Body of pancreas (tissue), 4 donors: ENCODE results near the gene KCP. TPM values are rescaled to one million over a fixed set of nuclear protein-coding genes. Genes with fewer than 3 reads are reported as not detected.
A peak's percentile ranks its signal among the peaks of the same experiment; 100 is the strongest.

ENCODE experiments used
- ATAC-seq: fragments of 150-250 bp; one replicate; pipeline ENCODE4 v1.9.1; 2016
- DNase-seq, 4 donors: peaks; one replicate each; pipeline ENCODE4 v3.0.0-alpha.2; 2019
- H3K27ac ChIP-seq, 4 donors: fragments of 200-600 bp; sonication (generic); 1 replicate in 3 of 4; 2 replicates in 1 of 4; pipeline versions ENCODE4 v1.5.1 to v1.6.1; 2016 to 2019; ENCODE audit warnings: mild to moderate bottlenecking in 1 of 4, mixed read lengths in 1 of 4, moderate library complexity in 1 of 4
- H3K27me3 ChIP-seq, 2 donors: fragments of 200-600 bp; sonication (generic); one replicate each; pipeline ENCODE4 v1.6.0; 2016; ENCODE audit warnings: mild to moderate bottlenecking in 1 of 2
- H3K36me3 ChIP-seq, 2 donors: fragments of 200-600 bp; sonication (generic); replicated peaks in 1 of 2; 2 replicates each; pipeline ENCODE4 v1.5.1; 2016; ENCODE audit warnings: low read depth in 2 of 2; ENCODE audit not compliant: insufficient read depth in 1 of 2
- H3K4me1 ChIP-seq: fragments of 200-600 bp; sonication (generic); one replicate; pipeline ENCODE4 v1.6.0; 2016
- H3K4me3 ChIP-seq, 2 donors: fragments of 200-600 bp; sonication (generic); 1 replicate in 1 of 2; 2 replicates in 1 of 2; pipeline ENCODE4 v1.5.1; 2016 to 2019
- H3K9me3 ChIP-seq, 3 donors: fragments of 200-600 bp; sonication (generic); 1 replicate in 2 of 3; 2 replicates in 1 of 3; pipeline ENCODE4 v1.5.1; 2016
- POLR2A ChIP-seq, 3 donors: fragments of 450-650 bp; IDR thresholded peaks; one replicate each; pipeline ENCODE4 v1.6.1; 2016; ENCODE audit warnings: antibody characterized with exemption in 3 of 3, mild to moderate bottlenecking in 2 of 3
- WGBS, 2 donors: methylation state at CpG; one replicate each; pipeline ENCODE4 v1.1.5; 2017; 5-methylcytosine and 5-hydroxymethylcytosine counted together
- intact Hi-C: fragments of 100-400 bp; cut with DNase I; formaldehyde crosslinking; loops from one replicate; pipeline ENCODE4 v1.15.1; 2023
- total RNA-seq, 2 donors: library from RNA; depleted of rRNA; stranded (reverse); fragments of >200 nt; gene quantifications; one replicate each; pipeline ENCODE4 v1.1.0, GENCODE V29; 2016
- TF ChIP-seq, protein P1 (sequence below), 7 experiments: fragments of 450-650 bp in 4 of 7; fragments of 200-600 bp in 3 of 7; sonication (generic) in 3 of 7; IDR thresholded peaks; one replicate each; pipeline ENCODE4 v1.5.1; 2016 to 2019; ENCODE audit warnings: antibody characterized with exemption in 7 of 7

KCP gene
- total RNA-seq, 2 donors from 2014 or later = 0.33 TPM; not detected in 1

DNA sequence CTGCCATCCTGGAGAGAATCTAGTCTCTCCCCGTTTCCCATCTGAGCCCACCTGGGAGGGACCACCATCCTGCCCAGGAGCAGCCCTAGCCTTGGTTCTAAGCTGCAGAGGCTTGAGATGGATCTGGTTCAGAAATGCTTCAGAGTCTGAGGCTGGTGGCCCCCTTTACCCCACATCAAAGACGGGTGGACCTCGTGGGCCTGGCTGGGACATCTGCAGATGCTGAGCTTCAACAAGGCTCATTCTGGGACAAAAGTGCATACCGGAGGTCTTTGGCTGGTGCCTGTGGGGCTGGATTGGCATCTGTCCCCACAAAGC is 22.3 kb upstream of the KCP start:
- Histone ChIP-seq H3K4me1 (peaks cover 6% of the 10 kb centered on the region), H3K9me3 (no peaks in the 10 kb centered on the region), H3K4me3 (no peak overlapping the region), H3K36me3 (no peaks in the 10 kb centered on the region), H3K27me3 (no peaks in the 10 kb centered on the region), H3K27ac (no peak overlapping the region)
- ATAC-seq (no peak), DNase-seq (no peak)
- TF ChIP-seq, protein P1, sequence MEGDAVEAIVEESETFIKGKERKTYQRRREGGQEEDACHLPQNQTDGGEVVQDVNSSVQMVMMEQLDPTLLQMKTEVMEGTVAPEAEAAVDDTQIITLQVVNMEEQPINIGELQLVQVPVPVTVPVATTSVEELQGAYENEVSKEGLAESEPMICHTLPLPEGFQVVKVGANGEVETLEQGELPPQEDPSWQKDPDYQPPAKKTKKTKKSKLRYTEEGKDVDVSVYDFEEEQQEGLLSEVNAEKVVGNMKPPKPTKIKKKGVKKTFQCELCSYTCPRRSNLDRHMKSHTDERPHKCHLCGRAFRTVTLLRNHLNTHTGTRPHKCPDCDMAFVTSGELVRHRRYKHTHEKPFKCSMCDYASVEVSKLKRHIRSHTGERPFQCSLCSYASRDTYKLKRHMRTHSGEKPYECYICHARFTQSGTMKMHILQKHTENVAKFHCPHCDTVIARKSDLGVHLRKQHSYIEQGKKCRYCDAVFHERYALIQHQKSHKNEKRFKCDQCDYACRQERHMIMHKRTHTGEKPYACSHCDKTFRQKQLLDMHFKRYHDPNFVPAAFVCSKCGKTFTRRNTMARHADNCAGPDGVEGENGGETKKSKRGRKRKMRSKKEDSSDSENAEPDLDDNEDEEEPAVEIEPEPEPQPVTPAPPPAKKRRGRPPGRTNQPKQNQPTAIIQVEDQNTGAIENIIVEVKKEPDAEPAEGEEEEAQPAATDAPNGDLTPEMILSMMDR (IDR thresholded peaks at IDR 0.05) = no peak
- TF ChIP-seq POLR2A (IDR thresholded peaks at IDR 0.05) = no peak
- intact Hi-C loops = no loop called here
- 66 to 69% methylated on average over 2 to 4 of the region's 4 CpGs for WGBS, 2 donors

DNA sequence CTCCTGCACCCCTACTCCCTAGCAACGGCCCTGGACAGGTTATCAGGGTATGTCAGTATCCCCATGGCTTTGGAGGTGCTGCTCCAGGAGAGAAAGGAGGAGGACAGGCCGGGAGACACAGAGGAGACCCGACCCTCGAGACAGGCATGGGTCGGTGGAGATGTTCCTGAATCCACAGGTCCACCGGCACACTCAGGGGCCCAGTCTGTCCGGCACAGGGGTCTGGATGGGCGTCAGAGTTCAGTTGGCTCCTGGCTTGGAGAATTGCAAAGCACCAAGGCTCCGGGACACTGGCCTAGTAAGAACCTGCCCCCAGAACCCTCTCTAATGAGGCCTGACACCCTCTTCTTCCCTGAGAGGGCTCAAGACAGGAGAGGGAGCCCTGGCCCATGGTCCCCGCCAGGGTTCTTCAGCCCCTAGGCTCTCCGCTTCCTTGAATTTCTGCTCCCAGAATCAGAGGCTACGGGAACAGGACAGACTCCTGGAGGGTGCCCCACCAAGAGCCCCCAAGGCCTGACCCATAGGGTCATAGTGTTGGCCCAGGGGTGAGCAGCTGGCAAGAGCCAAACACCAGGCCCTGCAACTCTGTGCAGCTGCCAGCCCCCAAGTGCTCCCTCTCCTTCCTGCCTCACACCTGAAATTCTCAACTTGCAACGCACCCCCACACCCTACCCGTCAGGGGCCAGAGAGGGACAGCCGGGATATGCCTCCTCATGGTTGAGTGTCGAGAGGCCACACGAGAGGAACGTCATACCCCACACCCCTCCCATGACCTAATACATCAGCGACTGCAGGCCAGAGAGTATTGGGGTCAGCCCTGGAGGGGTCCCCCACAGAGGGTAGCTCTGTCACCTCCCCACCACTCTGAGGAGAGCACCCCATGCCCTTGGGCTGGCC is 21.7 kb upstream of the KCP start:
- 80 to 81% methylated on average over 15 to 19 of the region's 19 CpGs for WGBS, 2 donors
- no peaks in the 10 kb centered on the region for H3K27me3 ChIP-seq
- no peak for TF ChIP-seq POLR2A (IDR thresholded peaks at IDR 0.05)
- TF ChIP-seq, protein P1 (IDR thresholded peaks at IDR 0.05) = no peak
- H3K36me3 ChIP-seq = no peaks in the 10 kb centered on the region
- intact Hi-C loops = no loop called here
- peaks cover under 1% of the 10 kb centered on the region for H3K4me1 ChIP-seq
- ATAC-seq (no peak), DNase-seq (no peak)
- no peaks in the 10 kb centered on the region for H3K9me3 ChIP-seq
- no peak overlapping the region for H3K4me3 ChIP-seq
- H3K27ac ChIP-seq = no peak overlapping the region

DNA sequence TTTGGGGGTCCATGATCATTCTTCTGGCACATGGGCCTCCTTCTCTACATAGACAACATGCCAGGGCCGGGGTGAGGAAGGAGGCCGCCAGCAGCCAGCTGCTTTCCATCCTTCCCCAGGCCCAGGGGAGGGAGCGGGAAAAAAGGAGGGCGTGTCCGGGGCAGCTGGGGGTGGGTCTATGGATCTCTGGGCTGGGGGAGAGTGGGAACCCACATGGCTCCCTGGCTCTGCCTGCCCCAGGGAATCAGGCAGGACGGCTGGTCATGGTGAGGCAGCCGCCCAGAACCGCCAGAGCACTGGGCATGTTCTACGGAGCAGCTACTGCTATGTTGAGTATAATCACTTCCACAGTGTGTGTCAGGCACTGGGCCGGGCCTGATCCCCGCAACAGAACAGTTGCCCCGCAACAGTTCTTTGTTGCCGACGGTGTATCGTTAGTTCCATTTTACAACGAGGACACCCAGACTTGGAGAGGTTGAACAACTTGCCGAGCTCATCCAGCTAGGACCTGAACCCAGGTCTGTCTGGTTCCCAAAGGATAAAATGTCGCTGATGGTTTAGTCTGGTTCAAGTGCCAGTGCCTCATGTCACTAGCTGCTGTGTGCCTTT is 20.8 kb upstream of the KCP start:
- Histone ChIP-seq H3K4me3 (no peak overlapping the region), H3K9me3 (no peaks in the 10 kb centered on the region), H3K27me3 (no peaks in the 10 kb centered on the region), H3K36me3 (no peaks in the 10 kb centered on the region), H3K27ac (no peak overlapping the region), H3K4me1 (no peaks in the 10 kb centered on the region)
- TF ChIP-seq, protein P1 (IDR thresholded peaks at IDR 0.05) = no peak
- no peak for TF ChIP-seq POLR2A (IDR thresholded peaks at IDR 0.05)
- intact Hi-C loops = no loop called here
- ATAC-seq (no peak), DNase-seq (no peak)
- 91 to 94% methylated on average over 7 to 18 of the region's 18 CpGs for WGBS, 2 donors

DNA sequence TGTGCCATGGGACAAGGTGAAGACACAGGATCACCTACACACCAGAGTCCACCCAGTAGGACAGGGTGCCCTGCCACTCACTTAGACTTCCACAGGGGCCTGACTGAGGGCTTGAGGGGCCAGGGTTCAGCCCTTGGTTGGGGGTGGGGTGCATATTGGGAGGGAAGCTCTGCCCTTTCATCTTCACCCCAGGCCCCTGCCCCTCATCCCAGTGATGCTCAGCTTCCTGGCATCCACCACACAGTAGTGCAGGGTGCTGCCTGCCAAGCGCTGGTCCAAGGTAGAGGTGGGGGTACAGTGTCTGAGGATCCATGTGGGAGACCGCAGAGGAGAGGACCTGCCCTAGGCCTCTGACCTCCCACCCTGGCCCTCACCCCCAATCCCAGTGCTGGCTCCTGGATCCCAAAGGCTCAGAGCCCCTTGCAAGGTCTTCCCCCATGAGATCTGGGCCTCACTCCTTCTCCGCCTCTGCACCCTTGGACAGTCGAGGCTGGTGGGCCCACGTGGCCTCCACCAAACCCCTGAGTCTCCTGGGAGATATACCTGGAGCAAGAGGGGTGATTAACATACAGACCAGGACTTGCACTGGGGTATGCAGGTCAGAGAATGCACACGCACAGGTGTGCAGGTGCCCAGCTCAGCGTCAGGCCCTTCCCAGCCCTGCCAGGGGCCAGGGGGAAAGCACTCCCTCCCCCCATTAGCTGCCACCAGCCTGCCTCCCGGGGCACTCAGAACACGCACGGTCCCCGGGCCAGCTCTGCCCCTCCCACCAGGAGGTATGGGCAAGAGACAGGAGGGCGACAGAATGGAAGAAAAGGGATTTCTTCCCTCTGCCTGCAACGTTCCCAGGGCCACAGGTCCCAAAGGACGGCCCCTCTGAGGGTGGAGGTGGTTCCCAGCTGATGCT is 18.6 kb upstream of the KCP start:
- WGBS, 2 donors = 71 to 75% methylated on average over 8 to 14 of the region's 14 CpGs
- Histone ChIP-seq H3K27ac (no peak overlapping the region), H3K4me3 (no peak overlapping the region), H3K9me3 (no peaks in the 10 kb centered on the region), H3K36me3 (no peaks in the 10 kb centered on the region), H3K4me1 (no peaks in the 10 kb centered on the region), H3K27me3 (no peaks in the 10 kb centered on the region)
- TF ChIP-seq, protein P1 (IDR thresholded peaks at IDR 0.05) = no peak
- TF ChIP-seq POLR2A (IDR thresholded peaks at IDR 0.05) = no peak
- intact Hi-C loops = no loop called here
- no peak for ATAC-seq
- DNase-seq = peak in 1 of 4 donors; percentile 2
